Hindlimb muscle (tissue), 1 donor: Measurements from ENCODE around the gene LARP4B. TPM values are rescaled to one million over a fixed set of nuclear protein-coding genes. Genes with fewer than 3 reads are reported as not detected.

Experiments
- DNase-seq: peaks from one replicate; pipeline ENCODE4 v3.0.0-alpha.2; 2013
- polyA plus RNA-seq: library from polyadenylated mRNA; unstranded; fragments of 120-200 nt; gene quantifications from one replicate; pipeline ENCODE4 v1.2.1, GENCODE V29; 2013; ENCODE audit not compliant: insufficient read length

Gene LARP4B
- polyA plus RNA-seq, 1 donor = 91.2 TPM

GRCh38 chr10:760622-761021 is 170.9 kb downstream of the LARP4B start:
- DNase-seq = no peak

GRCh38 chr10:759898-760477 is 171.5 kb downstream of the LARP4B start:
- no peak for DNase-seq

Other genes with a start within 250 kb of the LARP4B start
- 37.7 TPM for gene DIP2C, start 242.0 kb downstream of the LARP4B start, polyA plus RNA-seq
- 44.6 TPM for gene GTPBP4, start 56.7 kb upstream of the LARP4B start, polyA plus RNA-seq
- not detected for gene IDI2, start 94.2 kb upstream of the LARP4B start, polyA plus RNA-seq
- gene IDI1, start 117.4 kb upstream of the LARP4B start, polyA plus RNA-seq = 34.5 TPM
- gene WDR37, start 124.7 kb upstream of the LARP4B start, polyA plus RNA-seq = 12.5 TPM